ENCODE data around the gene PMF1.
"Not testable (repeated sequence)": the region's sequence is repeated elsewhere in the genome, so short reads cannot be mapped to it uniquely, and the experiment has no call there.

The PMF1 gene, protein sequence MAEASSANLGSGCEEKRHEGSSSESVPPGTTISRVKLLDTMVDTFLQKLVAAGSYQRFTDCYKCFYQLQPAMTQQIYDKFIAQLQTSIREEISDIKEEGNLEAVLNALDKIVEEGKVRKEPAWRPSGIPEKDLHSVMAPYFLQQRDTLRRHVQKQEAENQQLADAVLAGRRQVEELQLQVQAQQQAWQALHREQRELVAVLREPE

GRCh38 chr1:156212833-156213643 is at the start of gene PMF1:
TSS of gene PMF1 (plus strand) at chr1:156213007. CDS start at chr1:156213016, 9 bp downstream.
- DNase-seq = peak; percentile 95

DNA sequence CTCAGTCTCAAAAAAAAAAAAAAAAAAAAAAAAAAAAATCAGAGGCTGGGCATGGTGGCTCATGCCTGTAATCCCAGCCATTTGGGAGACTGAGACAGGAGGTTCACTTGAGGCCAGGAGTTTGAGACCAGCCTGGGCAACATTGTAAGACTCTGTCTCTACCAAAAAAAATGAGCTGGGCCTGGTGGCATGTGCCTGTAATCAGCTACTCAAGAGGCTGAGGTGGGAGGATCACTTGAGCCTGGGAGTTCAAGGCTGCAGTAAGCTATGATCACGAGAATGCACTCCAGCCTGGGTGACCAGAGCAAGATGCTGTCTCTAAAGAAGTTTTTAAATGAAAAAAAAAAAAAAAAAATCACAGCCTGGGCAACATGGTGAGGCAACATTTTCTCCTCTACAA is 49.1 kb upstream of the PMF1 start:
- DNase-seq = no peak

DNA sequence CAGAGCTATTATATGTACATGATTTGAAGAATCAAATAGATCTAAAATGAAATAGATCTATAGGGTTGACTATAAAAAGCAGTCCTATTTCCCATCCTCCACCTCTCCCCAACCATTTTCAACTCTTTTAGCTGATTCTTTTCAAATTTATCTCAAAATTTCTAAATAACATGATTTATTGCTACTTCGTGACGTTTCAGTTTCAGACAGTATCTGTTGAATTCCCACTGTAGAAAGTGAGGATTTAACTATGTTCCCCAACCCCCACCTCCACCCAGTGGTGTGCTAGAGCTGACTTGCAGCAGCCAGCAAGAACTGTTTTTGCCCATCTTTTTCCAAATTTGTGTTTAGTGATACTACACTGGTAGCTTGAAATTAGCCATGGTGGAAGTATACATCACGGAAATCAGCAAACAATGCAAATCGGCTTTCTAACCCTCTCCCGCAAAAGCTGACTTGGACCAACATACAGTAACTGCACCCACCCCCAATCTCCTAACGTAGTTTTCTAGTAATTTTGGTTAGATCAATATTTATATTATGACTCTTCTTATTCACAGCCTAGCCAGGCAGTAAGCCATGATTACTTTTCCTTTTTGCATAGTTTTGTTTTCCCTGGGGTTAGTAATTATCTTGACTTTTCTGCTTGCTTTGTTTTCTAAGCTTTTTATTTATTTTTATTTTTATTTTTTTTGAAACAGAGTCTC is 48.5 kb upstream of the PMF1 start:
- DNase-seq = no peak

DNA sequence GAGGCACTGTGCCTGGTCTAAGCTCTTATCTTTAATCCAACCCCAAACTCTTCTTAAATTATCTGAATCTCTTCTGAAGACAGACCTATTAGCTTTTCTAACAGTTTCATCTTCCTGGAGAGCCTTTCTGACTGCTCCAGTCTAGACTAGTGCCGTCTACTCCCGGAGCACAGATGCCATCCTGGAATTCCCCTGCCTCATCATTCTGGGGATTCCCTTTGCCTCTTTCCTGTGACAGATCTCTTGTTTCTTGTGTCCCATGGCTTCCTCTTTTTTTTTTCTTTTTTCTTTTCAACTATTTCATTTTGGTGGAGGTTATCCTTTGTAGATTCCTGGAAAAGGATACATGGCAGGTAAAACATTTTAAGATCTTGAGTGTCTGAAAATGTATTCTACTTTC is 47.7 kb upstream of the PMF1 start:
- no peak for DNase-seq

- no peak for DNase-seq
Observed at GRCh38 chr1:156167536-156167935, 45.3 kb upstream of the PMF1 start.

DNA sequence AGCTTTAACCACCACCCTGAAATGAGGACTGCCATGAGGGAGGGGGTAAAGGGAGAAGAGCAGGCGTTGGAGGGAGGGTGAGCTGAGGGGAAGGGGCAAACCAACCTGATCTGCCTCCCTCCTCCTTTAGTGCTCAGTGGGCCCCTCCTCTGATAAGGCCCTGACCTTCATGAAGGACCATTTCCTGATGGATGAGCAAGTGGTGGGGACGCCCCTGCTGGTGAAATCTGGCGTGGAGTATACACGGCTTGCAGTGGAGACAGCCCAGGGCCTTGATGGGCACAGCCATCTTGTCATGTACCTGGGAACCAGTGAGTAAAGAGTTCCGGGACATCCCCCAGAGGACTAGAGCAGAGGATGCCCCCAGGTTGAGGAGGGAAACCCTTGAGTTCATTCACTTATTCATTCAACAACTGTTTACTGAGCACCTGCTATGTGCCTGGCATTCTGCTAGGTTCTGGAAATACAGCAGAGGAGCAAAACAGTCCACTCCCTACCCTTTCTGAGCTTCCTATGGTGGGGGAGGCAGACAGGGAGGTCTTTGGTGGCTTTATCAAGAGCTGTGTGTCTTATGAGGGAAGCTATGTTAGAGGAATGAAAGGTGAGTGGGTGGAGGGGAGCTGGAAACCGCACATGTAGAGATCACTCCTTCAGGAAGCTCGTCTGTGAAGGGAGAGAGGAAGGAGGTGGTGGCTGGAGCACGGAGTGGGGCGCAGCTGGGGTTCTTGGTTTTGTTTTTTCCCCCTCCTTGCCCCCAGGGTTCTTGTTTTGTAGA is 39.9 kb upstream of the PMF1 start:
- no peak for DNase-seq

DNA sequence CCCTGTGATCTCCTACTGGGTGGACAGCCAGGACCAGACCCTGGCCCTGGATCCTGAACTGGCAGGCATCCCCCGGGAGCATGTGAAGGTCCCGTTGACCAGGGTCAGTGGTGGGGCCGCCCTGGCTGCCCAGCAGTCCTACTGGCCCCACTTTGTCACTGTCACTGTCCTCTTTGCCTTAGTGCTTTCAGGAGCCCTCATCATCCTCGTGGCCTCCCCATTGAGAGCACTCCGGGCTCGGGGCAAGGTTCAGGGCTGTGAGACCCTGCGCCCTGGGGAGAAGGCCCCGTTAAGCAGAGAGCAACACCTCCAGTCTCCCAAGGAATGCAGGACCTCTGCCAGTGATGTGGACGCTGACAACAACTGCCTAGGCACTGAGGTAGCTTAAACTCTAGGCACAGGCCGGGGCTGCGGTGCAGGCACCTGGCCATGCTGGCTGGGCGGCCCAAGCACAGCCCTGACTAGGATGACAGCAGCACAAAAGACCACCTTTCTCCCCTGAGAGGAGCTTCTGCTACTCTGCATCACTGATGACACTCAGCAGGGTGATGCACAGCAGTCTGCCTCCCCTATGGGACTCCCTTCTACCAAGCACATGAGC is 36.1 kb upstream of the PMF1 start:
- DNase-seq = no peak

GRCh38 chr1:156177919-156178654 is 34.7 kb upstream of the PMF1 start:
- DNase-seq = no peak

DNA sequence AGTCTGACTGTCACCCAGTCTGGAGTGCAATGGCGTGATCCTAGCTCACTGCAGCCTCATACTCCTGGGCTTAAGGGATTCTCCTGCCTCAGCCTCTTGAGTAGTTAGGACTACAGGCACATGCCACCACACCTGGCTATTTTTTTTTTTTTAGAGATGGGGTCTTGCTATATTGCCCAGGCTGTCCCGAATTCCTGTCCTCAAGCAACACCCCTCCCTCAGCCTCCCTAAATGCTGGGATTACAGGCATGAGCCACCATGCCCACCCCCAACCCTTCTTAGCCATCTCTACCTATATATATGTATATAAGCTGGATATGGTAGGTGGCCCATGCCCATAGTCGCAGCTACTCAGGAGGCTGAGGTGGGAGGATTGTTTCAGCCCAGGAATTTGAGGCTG is 32.3 kb upstream of the PMF1 start:
- DNase-seq = no peak

DNA sequence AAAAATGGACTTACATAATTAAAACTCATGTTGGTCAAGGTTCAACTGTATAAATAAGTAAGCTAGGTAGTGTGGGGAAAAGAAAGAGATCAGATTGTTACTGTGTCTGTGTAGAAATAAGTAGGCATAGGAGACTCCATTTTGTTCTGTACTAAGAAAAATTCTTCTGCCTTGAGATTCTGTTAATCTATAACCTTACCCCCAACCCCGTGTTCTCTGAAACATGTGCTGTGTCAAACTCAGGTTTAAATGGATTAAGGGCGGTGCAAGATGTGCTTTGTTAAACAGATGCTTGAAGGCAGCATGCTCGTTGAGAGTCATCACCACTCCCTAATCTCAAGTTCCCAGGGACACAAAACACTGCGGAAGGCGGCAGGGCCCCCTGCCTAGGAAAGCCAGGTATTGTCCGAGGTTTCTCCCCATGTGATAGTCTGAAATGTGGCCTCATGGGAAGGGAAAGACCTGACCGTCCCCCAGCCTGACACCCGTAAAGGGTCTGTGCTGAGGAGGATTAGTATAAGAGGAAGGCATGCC is 31.3 kb upstream of the PMF1 start:
- not testable (repeated sequence) for DNase-seq

DNA sequence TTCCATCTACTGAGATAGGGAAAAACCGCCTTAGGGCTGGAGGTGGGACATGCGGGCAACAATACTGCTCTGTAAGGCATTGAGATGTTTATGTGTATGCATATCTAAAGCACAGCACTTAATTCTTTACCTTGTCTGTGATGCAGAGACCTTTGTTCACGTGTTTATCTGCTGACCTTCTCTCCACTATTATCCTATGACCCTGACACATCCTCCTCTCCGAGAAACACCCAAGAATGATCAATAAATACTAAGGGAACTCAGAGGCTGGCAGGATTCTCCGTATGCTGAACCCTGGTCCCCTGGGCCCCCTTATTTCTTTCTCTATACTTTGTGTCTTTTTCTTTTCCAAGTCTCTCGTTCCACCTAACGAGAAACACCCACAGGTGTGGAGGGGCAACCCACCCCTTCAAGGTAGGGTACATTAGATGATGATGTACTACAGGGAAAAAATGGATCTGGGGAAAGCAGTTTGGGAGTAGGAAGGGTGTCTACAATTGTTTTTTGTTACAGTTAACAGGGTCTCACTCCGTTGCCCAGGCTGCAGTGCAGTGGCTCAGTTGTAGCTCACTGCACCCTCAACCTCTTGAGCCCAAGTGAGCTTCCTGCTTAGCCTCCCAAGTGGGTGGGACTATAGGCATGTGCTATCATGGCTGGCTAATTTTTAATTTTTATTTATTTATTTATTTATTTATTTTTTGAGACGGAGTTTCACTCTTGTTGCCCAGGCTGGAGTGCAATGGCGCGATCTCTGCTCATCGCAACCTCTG is 30.6 kb upstream of the PMF1 start:
- not testable (repeated sequence) for DNase-seq

DNA sequence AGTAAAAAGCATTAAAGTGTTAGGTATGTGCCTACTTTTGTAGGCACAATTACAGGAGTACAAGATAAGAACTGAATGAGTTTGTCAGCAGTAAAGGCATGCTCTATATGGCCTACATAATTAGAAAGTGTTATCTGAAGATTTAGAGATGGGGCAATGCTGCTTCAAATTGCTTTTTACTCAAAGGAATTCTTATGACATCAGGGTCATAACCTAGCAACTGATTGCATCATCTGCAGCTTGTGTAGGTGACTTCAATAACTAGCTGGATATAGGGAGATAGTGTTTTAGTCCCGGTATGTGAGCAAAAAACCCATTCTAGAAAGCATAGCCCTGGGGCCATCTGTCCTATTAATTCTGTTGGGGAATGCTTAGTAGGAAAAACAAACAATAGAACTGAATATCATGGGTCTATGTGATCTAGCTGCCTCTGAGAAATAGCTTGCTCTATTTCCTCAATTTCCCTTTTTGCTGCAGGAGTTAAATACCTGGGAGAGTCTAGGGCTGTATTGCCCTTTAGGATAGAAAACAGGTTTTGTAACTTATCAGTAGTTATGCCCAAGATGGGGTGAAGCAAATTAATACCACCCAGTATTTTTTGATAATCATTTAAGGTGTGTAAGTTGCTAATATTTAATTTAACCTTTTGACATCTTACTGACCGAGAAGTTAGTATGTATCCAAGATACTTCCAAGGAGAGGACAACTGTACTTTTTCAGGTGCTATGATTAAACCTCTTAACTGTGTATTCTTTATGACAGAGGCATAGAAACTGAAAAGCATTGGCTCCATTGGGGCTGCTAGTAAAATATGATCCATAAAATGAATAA is 26.2 kb upstream of the PMF1 start:
- DNase-seq = not testable (repeated sequence)

DNA sequence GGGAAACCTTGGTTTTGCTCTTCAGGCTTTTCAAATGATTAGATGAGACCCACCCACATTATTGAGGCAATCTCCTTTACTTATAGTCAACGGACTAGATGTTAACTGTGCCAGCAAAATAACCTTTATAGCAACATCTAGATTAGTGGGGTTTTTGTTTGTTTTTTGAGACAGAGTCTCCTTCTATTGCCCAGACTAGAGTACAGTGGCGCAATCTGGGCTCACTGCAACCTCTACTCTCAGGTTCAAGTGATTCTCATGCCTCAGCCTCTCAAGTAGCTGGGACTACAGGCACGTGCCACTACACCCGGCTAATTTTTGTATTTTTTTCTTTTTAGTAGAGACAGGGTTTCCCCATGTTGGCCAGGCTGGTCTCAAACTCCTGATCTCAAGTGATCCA is 22.5 kb upstream of the PMF1 start:
- DNase-seq = not testable (repeated sequence)

DNA sequence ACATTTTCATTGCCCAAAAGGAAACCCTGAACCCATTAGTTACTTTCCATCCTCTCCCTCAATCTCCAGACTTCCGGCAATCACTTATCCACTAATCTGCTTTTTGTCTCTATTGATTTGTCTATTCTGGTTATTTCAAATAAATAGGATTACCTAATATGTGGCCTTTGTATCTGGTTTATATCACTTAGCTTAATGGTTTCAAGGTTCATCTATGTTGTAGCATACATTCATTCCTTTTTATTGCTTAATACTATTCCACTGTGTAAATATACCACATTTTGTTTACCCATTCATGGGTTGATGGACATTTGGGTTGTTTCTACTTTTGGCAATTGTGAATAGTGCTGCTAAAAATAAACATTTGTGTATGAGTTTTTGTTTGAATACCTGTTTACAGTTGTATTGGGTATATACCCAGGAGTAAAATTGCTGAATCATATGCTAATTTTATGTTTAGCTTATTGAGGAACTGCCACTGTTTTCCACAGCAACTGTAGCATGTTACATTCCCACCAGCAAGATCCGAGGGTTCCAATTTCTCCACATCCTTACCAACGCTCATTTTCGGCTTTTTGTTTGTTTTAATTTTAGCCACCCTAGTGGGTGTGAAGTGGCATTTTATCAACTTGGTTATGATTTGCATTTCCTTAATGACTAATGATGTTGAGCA is 21.4 kb upstream of the PMF1 start:
- no peak for DNase-seq

DNA sequence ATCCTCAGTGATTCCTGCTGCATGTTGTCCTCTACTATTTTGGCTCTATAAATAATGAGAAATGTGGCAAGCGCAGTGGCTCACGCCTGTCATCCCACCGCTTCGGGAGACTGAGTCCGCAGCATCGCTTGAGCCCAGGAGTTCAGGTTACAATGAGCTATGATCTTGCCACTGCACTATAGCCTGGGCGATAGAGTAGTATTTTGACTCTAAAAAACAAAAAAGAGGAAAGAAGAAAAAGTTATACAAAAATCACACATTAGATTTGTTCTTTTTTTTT is 19.7 kb upstream of the PMF1 start:
- DNase-seq = no peak

GRCh38 chr1:156193488-156194299 is 19.1 kb upstream of the PMF1 start, which contains the start of gene SLC25A44:
TSS of gene SLC25A44 (plus strand) at chr1:156194104. CDS start at chr1:156199848, 5,744 bp downstream.
- peak; percentile 95 for DNase-seq

- no peak for DNase-seq
Observed at GRCh38 chr1:156194300-156194652, 18.5 kb upstream of the PMF1 start.

- no peak for DNase-seq
Observed at GRCh38 chr1:156195853-156196252, 17.0 kb upstream of the PMF1 start.

DNA sequence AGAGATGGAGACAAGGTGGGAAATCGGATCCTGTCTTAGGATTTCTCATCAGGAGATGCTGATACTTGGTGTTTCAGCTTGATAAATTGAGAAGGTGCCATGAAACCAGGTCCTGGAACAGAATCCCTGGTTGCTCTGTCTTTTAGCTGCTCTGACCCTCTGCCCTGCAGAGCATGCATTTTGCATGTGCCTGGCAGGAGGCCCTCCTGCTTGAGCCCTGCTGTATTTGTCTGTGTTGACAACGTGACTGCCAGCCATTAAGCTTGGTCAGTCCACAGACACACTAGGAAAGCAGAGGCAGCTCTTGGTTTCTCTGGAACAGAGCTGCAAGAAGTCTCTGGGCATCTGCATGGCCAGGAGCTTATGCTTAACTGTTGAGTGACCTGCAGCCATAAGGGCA is 16.4 kb upstream of the PMF1 start:
- DNase-seq = no peak

Measured in activated CD8-positive, alpha-beta memory T cell treated with anti-CD3 and anti-CD28 coated beads, Interleukin-2, amount 50 U/mL, for 4 hours (primary cell).